GM19463 (cell line): Measurements from ENCODE around the gene CD22.

Experiments used
- ATAC-seq: cut with Tn5 transposase; IDR thresholded peaks from one replicate; pipeline ENCODE4 v1.9.1; 2021; ENCODE audit warnings: mild to moderate bottlenecking, moderate library complexity; ENCODE audit not compliant: unreplicated experiment

CD22 gene

DNA sequence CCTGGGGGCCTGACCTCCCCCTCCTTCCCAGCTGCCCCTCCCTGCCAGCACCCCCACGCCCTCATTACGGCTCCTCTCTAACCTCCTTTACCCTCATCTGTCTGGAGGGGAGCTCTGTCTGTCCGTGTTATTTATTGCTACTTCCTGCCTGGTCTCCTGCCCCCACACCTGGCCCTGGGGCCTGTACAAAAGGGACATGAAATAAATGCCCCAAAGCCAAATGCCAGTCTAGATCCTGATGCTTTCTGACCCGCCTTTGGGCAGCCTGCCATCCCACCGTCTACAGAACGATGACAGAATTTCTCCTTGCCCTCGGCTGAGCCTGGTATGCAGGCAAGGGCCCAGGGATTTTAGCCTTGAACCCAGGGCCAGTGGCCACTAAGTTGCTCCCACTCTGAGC, 15.4 kb upstream of the CD22 start:
- no peak for ATAC-seq

DNA sequence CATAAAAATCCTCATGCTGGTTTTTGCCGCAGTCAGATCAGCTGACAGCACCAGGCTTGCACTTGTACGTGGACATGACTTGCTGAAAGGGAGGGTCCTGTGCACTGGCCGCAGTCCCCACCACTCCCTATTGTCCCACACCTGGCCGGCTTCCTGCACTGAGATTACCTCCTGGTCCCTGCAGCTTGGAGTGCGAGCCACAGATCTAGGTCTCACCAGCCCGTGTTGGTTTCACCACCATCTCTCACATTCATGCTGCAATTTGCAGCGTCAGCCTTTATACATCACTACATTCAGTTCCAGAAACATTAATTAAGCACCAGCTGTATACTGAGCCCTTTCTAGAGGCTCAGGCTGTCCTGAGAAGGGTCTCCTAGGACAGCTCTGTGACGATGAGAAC, 15.0 kb upstream of the CD22 start:
- no peak for ATAC-seq

DNA sequence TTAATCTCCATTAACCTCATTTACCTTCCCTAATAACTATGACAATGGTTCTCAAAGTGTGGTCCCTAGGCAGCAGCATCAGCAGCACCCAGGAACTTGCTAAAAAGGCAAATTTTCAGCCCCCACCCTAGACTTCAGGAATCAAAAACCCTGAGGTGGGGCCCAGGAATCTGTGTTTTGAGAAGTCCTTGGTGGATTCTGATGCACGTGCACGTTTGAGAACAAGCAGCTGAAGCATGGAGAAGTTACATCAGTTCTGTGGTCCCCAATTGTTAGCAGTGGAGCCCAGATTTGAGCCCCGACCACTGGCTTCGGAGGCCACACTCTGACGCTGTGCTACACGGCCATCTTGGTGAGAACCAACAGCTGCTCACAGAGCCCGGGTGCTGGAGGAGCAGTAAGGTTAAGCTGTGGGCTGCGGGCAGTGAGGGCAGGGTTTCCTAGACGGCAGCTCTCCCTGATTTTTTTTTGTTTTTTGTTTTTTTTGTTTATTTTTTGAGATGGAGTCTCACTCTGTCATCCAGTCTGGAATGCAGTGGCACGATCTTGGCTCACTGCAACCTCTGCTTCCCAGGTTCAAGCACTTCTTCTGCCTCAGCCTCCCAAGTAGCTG, 14.0 kb upstream of the CD22 start:
- ATAC-seq = no peak

DNA sequence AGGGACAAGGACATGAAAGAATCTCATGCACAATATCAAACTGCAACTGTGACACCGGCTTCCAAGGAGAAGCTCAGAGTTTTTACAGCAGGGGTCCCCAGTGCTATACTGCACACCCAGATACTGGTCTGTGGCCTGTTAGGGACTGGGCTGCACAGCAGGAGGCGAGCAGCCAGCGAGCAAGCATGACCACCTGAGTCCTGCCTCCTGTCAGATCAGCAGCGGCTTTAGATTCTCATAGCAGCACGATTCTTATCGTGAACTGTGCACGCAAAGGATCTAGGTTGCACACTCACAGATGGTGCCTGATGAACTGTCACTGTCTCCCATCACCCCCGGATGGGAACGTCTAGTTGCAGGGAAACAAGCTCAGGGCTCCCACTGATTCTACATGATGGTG, 13.1 kb upstream of the CD22 start:
- ATAC-seq = no peak

DNA sequence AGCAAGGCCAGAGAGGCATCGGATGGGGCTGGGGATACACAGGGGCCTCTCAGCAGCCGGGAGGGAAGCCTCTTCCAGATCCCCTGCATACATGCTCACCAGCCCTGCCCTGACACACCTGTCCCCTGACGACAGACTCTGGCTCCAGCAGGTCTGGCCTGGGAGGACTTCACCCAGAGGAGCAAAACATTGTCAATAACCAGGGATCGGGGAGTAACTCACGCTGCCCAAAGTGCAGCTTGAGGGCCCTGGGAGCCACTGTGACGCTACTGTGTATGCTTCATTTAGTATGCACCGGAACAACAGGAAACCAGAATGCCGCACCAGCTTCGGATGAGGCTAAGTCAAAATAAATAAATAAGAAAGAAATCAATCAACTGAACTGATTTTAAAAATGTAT, 12.4 kb upstream of the CD22 start:
- ATAC-seq = no peak

DNA sequence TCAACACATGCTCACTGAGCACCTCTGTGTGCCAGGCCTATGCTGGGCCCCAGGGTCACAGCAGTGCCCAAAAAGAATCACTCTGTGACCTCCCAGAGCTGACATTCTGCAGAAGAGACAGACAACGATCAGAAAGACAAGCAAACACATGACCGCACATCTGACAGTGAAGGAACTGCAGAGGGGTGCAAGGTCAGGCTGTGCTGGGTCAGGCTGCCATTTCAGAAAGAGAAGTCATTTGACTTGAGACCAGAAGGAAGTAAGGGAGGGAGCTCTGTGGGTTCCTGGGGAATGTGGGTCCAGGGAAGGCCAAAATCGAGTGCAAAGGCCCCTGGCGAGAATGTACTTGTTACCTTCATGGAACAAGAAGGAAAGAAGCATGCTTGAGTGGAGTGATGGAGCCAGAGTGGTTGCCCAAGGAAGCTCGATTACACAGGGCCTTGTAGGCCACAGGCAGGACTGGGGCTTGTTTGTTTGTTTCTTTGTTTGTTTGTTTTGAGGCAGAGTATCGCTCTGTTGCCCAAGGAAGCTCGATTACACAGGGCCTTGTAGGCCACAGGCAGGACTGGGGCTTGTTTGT, 11.4 kb upstream of the CD22 start:
- ATAC-seq = no peak

DNA sequence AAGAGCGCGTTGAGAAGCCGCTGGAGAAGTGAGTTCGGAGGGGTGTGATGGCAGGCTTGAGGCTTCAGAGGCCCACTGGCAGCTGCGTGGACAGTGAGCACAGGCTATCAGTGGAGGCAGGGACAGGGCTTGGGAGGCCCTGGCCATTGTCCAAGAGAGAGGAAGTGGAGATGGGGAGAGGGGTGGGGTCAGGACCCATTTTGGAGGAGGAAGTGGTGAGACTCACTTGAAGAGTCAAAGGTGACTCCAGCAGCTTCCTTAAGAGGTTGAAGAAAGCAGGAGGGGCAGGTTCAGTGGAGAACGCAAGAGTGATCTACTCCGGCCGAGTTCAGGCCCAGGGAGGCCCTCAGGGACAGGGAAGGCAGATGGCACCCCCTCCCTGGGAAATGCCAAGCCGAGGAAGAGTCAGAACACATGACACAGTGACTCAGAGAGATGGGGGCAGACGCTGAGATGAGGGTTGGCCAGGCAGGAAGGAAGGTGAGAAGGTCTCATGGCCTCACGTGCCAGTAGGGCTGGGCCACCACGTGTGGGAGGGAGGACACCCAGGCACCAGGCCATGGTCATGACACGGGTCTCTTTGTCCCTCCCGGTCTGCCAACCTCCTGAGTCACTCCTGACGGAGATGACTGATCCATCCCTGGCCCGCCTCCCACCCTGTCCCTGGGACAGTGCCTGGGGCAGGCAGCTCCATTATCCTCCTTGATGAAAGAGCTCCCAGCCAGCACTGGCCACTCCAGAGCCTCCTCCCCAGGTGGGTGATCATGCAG, 10.1 kb upstream of the CD22 start:
- no peak for ATAC-seq

DNA sequence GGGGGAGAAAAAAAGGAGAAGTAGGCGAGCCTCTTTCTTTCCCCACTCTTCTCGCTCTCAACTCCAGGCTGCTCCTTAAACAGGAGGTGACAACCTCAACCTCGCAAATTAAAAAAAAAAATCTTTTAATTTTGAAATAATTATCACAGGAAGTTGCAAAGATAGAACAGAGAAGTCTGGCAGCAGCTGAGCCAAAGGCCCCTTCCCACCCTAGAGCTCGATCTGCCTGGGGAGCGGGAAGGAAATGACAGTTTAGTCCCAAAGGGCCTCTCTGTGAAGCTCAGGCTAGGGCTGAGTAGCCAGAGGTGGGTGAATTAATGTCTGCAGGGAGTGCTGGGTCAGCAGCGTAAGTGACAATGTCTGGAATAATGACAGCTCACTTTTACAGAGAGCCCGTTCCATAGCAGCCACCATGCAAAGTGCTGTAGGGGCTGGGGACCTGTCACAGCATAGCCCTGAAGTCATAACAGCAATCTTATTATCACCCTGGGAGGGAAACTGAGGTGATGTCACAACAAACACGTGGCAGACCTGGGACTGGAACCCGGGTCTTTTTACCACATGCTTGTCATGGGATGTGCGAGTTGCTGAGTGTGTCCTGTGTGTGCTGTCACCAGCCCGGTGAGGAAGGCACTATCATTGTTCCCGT, 8.8 kb upstream of the CD22 start:
- no peak for ATAC-seq

DNA sequence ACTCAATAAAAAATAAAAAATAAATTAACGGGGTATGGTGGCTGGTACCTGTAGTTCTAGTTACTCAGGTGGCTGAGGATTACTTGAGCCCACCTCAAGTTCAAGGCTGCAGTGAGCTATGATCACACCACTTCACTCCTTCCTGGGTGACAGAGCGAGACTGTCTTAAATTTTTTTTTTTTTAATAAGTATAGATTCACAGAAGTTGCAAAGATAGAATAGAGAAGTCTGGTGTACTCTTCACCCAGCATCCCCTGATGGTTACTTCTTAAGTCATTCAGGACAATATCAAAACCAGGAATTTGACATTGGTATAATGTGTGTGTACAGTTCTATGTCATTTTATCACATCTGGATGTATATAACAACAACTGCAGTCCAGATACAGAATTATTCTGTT, 7.7 kb upstream of the CD22 start:
- no peak for ATAC-seq

DNA sequence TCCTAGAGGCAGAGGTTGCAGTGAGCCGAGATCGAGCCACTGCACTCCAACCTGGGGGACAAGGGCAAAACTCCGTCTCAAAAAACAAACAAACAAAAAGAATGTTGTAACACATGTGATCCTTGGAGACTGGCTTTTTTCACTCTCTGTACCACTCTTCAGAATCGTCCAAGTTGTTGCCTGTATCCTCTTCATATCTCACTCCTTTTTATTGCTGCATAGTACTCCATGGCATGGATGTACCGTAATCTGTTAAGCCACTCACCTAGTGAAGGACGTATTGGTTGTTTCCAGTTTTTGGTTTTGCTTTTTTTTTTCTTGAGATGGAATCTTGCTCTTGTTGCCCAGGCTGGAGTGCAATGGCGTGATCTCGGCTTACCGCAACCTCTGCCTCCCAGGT, 7.0 kb upstream of the CD22 start:
- no peak for ATAC-seq

DNA sequence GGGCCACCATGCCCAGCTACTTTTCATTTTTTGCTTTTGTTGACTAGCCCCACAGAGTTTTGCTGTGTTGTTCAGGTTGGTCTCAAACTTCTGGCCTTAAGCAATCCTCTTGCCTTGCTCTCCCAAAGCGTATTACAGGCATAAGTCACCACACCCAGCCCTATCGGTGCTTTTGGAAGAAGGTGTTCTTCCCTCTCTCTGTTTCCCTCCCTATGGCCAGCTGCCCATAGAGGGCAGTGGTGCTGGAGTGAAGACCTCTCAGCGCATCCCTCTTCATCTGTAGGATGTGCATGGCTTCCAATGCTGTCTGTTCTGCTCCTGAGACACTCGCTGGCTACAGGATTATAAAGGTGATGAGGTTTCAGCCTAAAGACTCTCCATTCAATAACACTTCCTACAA, 1.3 kb upstream of the CD22 start:
- ATAC-seq = no peak

DNA sequence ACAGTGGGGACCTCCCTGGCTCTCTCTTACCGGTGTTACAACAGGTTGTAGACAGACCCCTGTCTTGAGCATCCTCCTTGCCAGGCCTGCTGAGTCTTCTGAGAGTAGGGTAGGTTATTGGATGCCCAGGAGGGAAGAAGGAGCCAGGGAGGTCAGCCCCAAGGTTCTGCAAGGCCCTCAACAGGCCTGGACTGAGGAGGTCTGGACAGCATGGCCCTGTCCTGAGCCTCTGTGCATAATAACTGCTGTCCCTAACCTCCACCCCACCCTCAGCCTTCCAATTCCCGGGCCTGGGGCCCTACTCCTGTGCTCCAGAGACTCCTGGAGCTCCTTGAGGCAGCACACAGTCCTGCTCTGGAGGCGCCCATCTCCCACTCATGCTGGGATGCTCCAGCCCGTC, 336 bp downstream of the CD22 start:
- ATAC-seq = no peak

DNA sequence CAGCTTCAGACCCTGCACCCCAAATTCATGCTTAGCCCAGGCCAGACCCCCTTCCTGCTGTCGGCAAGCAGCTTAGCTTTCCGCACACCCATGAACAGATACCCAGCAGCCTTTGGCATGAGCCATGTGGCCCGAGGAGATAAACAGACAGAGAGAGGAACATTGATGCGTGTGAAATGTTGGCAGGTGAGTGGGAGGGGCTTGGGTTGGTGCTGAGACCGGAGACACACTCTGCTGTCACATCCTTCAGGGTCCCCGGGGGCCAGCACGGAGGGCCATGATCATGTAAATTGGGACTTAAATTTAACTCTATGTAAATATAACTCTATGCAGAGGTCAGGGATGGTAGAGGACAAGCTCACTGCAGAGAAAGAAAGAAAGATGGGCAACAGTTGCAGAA, 1.5 kb downstream of the CD22 start:
- ATAC-seq = peak; percentile 57

DNA sequence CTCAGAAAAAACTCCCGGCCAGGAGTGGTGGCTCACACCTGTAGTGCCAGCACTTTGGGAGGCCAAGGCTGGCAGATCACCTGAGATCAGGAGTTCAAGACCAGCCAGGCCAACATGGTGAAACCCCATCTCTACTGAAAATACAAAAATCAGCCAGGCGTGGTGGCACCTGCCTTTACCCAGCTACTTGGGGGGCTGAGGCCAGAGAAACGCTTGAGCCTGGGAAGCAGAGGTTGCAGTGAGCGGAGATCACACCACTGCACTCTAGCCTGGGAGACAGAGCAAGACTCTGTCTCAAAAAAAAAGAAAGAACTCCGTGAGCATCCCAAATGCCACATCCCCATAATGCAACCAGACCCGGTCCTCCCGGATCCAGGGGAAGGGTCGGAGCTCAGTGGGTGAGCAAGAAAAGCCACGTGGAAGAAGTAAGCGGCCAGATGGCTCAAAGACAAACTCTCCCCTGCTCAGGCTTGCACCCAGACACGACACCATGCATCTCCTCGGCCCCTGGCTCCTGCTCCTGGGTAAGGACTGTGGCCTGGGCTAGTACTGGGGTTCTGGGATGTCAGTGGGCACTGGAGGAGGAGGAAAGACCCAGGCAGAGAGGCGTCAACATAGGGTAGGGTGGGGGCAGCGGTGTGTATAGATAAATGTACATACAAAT, 2.7 kb downstream of the CD22 start:
- ATAC-seq = no peak

DNA sequence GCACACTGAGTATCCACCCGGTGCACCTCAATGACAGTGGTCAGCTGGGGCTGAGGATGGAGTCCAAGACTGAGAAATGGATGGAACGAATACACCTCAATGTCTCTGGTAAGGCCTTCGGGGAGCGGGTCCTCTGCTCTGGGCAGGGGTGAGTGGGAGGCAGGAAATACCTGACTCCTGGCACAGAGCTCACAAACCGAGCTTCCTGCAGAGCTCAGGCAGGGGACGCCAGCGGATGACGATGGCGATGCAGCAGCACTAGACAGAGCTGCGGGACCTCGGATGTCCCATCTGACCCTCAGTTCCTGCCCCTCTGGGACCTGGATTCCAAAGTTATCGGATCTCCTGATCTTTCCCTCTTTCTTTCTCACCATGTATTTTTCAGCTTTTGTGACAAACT, 3.8 kb downstream of the CD22 start:
- ATAC-seq = no peak

DNA sequence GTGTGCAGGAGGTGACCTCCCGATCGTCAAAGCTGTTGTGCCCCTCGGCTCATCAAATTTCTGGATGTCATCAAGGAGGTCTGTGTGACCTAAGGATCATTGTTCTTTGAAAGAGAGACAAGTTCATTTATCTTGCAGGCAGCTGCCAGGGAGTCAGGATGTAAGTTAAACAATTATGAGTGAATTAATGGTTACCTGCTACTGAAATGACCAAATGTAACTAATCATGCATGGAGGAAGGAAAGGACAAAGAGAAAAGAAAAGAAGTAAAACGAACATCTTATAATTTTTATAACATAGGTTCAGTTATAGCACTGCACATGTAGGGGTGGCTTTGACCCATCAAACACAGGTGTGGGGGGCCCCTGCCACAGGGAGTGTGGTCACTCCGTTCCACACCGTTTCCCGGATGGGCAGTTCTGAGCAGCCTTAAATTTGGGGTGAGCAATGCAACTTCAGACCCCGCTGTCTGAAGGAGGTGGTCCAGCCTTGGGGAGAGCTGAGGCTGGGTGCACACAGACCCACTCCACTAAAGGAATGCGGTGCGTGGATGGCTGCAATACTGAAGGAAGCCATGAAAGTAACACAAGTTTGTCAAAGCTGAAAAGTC, 5.3 kb downstream of the CD22 start:
- no peak for ATAC-seq

DNA sequence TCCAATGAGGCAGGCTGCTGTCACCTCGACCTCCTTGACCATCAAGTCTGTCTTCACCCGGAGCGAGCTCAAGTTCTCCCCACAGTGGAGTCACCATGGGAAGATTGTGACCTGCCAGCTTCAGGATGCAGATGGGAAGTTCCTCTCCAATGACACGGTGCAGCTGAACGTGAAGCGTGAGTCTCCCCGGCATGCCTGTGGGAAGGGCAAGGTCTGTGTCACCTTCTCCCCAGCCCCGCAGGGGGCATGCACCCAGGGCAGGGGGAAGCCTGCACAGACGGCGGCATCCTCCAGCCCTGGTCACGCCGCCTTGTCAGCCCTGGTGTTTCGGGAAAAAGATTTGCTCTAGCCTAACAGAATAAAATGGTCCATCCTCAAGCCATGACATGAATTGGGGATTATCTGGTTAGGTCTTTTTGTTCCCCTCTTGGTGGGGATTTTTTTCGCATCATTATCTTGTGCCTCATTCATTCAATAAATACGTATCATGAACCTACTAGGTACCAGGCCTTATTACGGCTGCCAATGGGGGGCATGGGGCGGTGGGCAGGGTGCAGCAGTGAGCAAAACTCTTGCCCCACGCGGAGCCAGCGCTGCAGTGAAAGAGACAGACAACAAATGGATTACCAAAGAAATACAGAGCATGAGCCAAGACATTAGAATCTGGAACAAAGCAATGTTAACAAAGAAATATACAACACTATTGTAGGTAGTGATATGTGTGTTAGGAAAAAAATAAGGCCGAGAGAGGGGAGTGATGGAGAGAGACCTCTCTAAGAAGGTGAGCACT, 7.4 kb downstream of the CD22 start:
- no peak for ATAC-seq

DNA sequence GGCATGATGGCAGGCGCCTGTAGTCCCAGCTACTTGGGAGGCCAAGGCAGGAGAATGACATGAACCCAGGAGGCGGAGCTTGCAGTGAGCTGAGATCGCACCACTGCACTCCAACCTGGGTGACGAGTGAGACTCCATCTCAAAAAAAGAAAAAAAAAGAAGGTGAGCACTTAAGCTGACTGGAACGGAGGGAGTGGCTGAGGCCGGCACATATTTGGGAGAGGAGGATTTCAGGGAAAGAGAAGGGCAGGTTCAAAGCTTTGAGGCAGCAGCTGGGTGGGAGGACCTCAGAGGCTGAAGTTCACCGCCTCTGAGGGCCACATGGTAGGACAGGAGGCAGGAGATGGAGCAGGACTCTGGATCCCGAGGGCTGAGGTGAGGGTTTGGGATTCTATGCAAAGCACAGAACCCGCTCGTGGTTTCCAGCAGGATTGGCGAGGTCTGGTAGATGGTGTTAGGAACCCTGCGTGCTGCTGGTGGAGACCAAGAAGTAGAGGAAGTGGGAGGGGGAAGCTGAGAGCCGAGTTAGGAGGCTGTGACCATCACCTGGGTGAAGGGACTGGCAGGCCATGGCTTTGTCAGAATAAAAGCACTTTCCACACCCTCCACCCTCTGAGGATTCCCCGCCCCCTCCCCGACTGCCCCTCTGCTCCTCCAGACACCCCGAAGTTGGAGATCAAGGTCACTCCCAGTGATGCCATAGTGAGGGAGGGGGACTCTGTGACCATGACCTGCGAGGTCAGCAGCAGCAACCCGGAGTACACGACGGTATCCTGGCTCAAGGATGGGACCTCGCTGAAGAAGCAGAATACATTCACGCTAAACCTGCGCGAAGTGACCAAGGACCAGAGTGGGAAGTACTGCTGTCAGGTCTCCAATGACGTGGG, 8.4 kb downstream of the CD22 start:
- no peak for ATAC-seq

DNA sequence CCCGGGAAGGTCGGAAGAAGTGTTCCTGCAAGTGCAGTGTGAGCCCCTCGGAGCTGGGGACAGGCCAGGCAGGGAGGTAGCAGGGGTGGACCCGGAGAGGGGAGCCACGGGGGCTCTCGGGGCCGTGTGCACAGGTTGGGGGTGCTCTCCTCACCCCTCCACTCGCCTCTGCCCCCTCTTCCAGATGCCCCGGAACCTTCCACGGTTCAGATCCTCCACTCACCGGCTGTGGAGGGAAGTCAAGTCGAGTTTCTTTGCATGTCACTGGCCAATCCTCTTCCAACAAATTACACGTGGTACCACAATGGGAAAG, 9.0 kb downstream of the CD22 start:
- ATAC-seq = no peak

DNA sequence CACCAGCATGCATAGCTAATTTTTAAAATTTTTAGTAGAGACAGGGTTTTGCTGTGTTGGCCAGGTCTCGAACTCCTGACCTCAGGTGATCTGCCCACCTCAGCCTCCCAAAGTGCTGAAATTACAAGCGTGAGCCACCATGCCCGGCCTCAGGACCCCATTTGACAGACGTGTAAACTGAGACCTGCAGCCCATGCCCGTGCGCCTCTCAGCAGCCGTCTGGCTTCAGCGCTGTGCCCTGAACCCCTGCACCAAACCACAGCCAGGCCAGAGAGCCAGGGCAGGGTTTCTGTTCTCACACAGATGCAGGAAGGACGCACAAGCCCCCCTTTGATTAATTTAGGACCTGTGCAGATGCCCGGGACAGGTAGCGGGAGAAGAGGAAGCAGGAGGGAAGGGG, 11.4 kb downstream of the CD22 start:
- no peak for ATAC-seq
